Ovary (tissue), 9 donors: ENCODE measurements around the gene NIM1K. TPM values are rescaled to one million over a fixed set of nuclear protein-coding genes. Genes with fewer than 3 reads are reported as not detected.
A peak's percentile ranks its signal among the peaks of the same experiment; 100 is the strongest.

Source experiments
- DNase-seq, 5 donors: peaks; one replicate each; pipeline ENCODE4 v3.0.0-alpha.2; 2019 to 2020
- H3K27ac ChIP-seq, 2 donors: fragments of 200-600 bp; one replicate each; pipeline versions ENCODE4 v1.5.1 to v1.8.0; 2019 to 2022
- H3K27me3 ChIP-seq: fragments of 200-600 bp; one replicate; pipeline ENCODE4 v1.8.0; 2022
- H3K36me3 ChIP-seq: fragments of 200-600 bp; sonication (generic); one replicate; pipeline ENCODE4 v1.5.1; 2019
- H3K4me1 ChIP-seq: one replicate; pipeline ENCODE4 v1.8.1; 2013; ENCODE audit warnings: mild to moderate bottlenecking, moderate library complexity; ENCODE audit not compliant: insufficient read depth
- H3K4me3 ChIP-seq: fragments of 200-600 bp; sonication (generic); one replicate; pipeline ENCODE4 v1.5.1; 2017
- H3K9me3 ChIP-seq, 2 donors: fragments of 200-600 bp in 1 of 2; sonication (generic) in 1 of 2; one replicate each; pipeline versions ENCODE4 v1.5.1 to v1.8.1; 2013 to 2019; ENCODE audit warnings: mild to moderate bottlenecking in 1 of 2, moderate library complexity in 1 of 2
- EP300 ChIP-seq: sonication (generic); formaldehyde crosslinking; IDR thresholded peaks from one replicate; pipeline ENCODE4 v1.6.1; 2017; ENCODE audit warnings: antibody characterized with exemption
- POLR2A ChIP-seq: fragments of 450-650 bp; IDR thresholded peaks from one replicate; pipeline ENCODE4 v1.6.1; 2017; ENCODE audit warnings: antibody characterized with exemption, mild to moderate bottlenecking, moderate library complexity
- WGBS, 3 donors: extraction: QIAGEN DNeasy Blood & Tissue Kit in 1 of 3; methylation state at CpG; one replicate each; pipeline versions ENCODE4 v1.1.5 to v1.1.7; 2013 to 2017; 5-methylcytosine and 5-hydroxymethylcytosine counted together
- intact Hi-C, 4 donors: fragments of 100-400 bp; cut with DNase I; formaldehyde crosslinking; loops; one replicate each; pipeline versions ENCODE4 v1.11.0 to v1.15.1; 2022 to 2023
- polyA plus RNA-seq, 2 donors: library from polyadenylated mRNA; stranded (reverse); fragments of 200-250 nt in 1 of 2; fragments of 350-450 nt in 1 of 2; fragmentation: Illumina TruSeq in 1 of 2; extraction: RNeasy Lipid Tissue Mini Kit (QIAGEN cat#74804) in 1 of 2; gene quantifications; one replicate each; pipeline ENCODE4 v1.2.3, GENCODE V29; 2013 to 2014
- total RNA-seq, 7 donors: library from RNA; depleted of rRNA in 2 of 7; stranded (reverse); fragments of >200 nt in 2 of 7; fragmentation: NEBNext Ultra II Directional in 3 of 7; extraction: Animal tissue kit (Norgen Biotek cat#: 25700) in 3 of 7; gene quantifications; one replicate each; pipeline versions ENCODE4 v1.1.0 to v1.2.4, GENCODE V29; 2016 to 2023
- TF ChIP-seq, protein P1 (sequence below), 3 donors: fragments of 450-650 bp in 2 of 3; fragments of 200-600 bp in 1 of 3; IDR thresholded peaks; one replicate each; pipeline versions ENCODE4 v1.5.1 to v1.8.0; 2016 to 2022; ENCODE audit warnings: antibody characterized with exemption in 3 of 3, mild to moderate bottlenecking in 1 of 3
- donor health status: DM: no; HTN: no; CAD: no; lungs with moderate emphysema.
- donor health status: DM: no; HTN: no; CAD: no.
- donor health status: Bipolar disorder and iron deficiency.
- donor health status: DM: yes; HTN: yes; CAD: no.
- donor health status: DM: no; HTN: no; CAD: no.
- donor health status: DM: yes; HTN: yes; CAD: no.

Gene NIM1K
- total and polyA plus RNA-seq, 9 donors = 0.12 to 0.78 (median 0.35) TPM; not detected in 1

DNA sequence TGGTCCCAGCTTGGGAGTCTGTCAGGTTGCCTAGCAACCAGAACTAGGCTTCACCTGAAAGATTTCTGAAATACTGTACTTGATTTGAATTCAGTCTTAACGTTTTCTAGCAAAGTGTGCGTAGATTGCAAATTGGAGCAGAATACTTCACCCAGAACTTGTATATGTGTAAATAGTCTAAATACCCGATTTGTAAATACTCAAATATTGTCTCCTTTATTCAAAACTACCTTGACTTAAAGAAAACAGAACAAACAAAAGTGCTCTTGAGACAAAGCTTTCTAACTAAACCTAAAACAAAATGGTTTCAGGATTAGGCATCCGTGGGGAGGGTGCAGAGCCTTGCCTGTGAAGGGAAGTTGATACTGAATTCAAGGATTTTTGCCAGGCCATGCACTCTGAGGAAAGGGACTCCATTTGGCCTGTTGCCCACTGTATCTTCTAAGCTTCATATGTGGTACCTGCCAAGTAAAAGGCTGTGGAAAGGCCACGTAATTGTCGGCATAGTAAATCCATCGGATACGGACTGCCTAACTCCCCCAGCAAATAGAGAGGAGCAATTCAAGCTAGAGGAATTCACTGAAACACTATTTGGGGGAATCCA, 121.9 kb downstream of the NIM1K start:
- Histone ChIP-seq H3K27ac (peak overlapping the region in 1 of 2 donors; percentile 71), H3K4me3 (peak overlapping the region; percentile 68), H3K36me3 (no peaks in the 10 kb centered on the region), H3K9me3 (no peaks in the 10 kb centered on the region), H3K4me1 (peaks cover 5% of the 10 kb centered on the region), H3K27me3 (no peaks in the 10 kb centered on the region)
- peak in 4 of 5 donors; percentile 12 to 36 (median 22) for DNase-seq
- 8 to 10% (median 9%) methylated on average over 8 of the region's 8 CpGs for WGBS, 3 donors
- intact Hi-C loops = loop anchor here in 2 of 4 donors (5.0 to 10.0 kb wide), 2 partner anchors 189 to 192 kb away; partner anchors contain the start of gene ZNF131 (in 2 of the 2)
- TF ChIP-seq POLR2A (no peak), EP300 (no peak)
- TF ChIP-seq, protein P1, sequence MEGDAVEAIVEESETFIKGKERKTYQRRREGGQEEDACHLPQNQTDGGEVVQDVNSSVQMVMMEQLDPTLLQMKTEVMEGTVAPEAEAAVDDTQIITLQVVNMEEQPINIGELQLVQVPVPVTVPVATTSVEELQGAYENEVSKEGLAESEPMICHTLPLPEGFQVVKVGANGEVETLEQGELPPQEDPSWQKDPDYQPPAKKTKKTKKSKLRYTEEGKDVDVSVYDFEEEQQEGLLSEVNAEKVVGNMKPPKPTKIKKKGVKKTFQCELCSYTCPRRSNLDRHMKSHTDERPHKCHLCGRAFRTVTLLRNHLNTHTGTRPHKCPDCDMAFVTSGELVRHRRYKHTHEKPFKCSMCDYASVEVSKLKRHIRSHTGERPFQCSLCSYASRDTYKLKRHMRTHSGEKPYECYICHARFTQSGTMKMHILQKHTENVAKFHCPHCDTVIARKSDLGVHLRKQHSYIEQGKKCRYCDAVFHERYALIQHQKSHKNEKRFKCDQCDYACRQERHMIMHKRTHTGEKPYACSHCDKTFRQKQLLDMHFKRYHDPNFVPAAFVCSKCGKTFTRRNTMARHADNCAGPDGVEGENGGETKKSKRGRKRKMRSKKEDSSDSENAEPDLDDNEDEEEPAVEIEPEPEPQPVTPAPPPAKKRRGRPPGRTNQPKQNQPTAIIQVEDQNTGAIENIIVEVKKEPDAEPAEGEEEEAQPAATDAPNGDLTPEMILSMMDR (IDR thresholded peaks at IDR 0.05) = no peak

DNA sequence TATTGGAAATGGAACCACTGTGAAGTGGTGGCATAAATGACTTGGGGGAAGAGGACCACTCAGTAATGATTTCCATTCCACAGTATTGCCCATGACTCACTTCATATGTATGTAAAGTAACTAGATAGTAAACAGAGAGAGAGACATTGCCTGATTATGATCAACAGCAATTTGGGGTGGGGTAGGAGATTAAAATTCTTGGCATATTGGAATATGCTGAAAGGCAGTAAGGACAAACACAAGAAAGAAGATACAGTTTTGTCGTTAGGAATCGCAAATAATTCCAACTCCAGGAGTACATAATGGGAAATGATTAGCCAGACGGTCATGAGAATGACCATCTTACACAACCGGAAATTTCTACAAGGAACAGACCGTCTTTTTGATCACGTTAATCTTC, 122.7 kb downstream of the NIM1K start:
- WGBS, 3 donors = 93 to 95% (median 95%) methylated on average over 6 of the region's 6 CpGs

DNA sequence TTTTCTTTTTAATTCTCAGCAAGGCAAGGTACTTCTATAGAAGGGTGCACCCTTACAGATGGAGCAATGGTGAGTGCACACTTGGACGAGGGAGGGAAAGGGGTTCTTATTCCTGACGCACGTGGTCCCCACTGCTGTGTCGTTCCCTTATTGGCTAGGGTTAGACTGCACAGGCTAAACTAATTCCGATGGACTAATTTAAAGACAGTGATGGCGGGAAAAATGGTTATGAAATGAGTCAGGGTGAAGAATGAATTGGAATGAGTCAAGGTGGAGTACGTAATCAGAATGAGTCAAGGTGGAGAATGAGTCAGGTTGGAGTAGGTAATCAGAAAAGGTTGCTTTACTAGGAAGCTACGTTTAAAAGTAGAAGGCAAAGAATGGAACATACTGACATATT, 123.2 kb downstream of the NIM1K start:
- Histone ChIP-seq H3K4me3 (no peak overlapping the region), H3K4me1 (peaks cover 2% of the 10 kb centered on the region), H3K27me3 (no peaks in the 10 kb centered on the region), H3K27ac (no peak overlapping the region), H3K9me3 (no peaks in the 10 kb centered on the region), H3K36me3 (no peaks in the 10 kb centered on the region)
- intact Hi-C loops = loop anchor here in 1 of 4 donors (10.0 kb wide), 1 partner anchor 190 kb away; the partner anchor contains the start of gene ZNF131
- TF ChIP-seq, protein P1 (IDR thresholded peaks at IDR 0.05) = no peak
- TF ChIP-seq POLR2A = no peak
- no peak for TF ChIP-seq EP300
- DNase-seq = no peak
- 94 to 97% (median 96%) methylated on average over 8 of the region's 8 CpGs for WGBS, 3 donors

More for the DNA sequence above, 122.7 kb downstream of the NIM1K start:
- no peaks in the 10 kb centered on the region for H3K27me3 ChIP-seq
- intact Hi-C loops = loop anchor here in 2 of 4 donors (5.0 to 10.0 kb wide), 2 partner anchors 190 to 192 kb away; partner anchors contain the start of gene ZNF131 (in 2 of the 2)
- H3K27ac ChIP-seq = no peak overlapping the region
- no peak overlapping the region for H3K4me3 ChIP-seq
- H3K36me3 ChIP-seq = no peaks in the 10 kb centered on the region
- H3K4me1 ChIP-seq = peaks cover 2% of the 10 kb centered on the region
- no peaks in the 10 kb centered on the region for H3K9me3 ChIP-seq
- no peak for DNase-seq
- TF ChIP-seq, protein P1 (IDR thresholded peaks at IDR 0.05) = no peak
- no peak for TF ChIP-seq POLR2A
- no peak for TF ChIP-seq EP300

GRCh38 chr5:43315682-43316081, 123.7 kb downstream of the NIM1K start:
- DNase-seq = no peak
- Histone ChIP-seq H3K4me1 (peaks cover 2% of the 10 kb centered on the region), H3K27ac (no peak overlapping the region), H3K9me3 (no peaks in the 10 kb centered on the region), H3K4me3 (no peak overlapping the region), H3K27me3 (no peaks in the 10 kb centered on the region), H3K36me3 (no peaks in the 10 kb centered on the region)
- intact Hi-C loops = loop anchor here in 1 of 4 donors (10.0 kb wide), 1 partner anchor 191 kb away; the partner anchor contains the start of gene ZNF131
- WGBS, 3 donors = 91 to 96% (median 91%) methylated on average over 3 of the region's 3 CpGs
- TF ChIP-seq, protein P1 (IDR thresholded peaks at IDR 0.05) = no peak
- TF ChIP-seq POLR2A (no peak), EP300 (no peak)
